Stimulated activated CD4-positive, alpha-beta T cell treated with anti-CD3 and anti-CD28 coated beads, Interleukin-2, amount 100 ng/mL, for 48 hours (primary cell): ENCODE data around the gene VAPB.
"Not testable (repeated sequence)": the region's sequence is repeated elsewhere in the genome, so short reads cannot be mapped to it uniquely, and the experiment has no call there.

Source experiments
- DNase-seq, 2 donors: peaks; one replicate each; pipeline ENCODE4 v3.0.0-alpha.2; 2020

VAPB gene, protein sequence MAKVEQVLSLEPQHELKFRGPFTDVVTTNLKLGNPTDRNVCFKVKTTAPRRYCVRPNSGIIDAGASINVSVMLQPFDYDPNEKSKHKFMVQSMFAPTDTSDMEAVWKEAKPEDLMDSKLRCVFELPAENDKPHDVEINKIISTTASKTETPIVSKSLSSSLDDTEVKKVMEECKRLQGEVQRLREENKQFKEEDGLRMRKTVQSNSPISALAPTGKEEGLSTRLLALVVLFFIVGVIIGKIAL

DNA sequence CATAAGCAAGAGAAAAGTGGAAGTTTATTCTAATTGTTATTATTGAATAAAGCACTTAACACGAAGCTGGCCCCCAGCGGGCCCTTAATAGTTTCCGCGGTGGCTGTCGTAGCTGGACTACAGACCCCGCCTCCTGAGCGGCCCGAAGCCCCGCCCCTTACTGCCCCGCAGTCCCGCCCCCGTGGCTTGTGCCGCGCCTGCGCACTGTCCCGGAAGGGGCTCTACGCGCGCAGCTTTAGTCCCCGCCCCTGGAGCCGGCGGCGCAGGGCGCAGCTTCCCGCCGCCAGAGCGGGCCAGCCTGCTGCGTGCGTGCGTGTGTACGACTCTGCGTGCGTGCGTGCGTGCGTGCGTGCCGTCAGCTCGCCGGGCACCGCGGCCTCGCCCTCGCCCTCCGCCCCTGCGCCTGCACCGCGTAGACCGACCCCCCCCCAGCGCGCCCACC lies at the start of gene VAPB:
TSS of gene VAPB (plus strand) at position 348 of the 442 bp plus-strand sequence. CDS start 231 bp downstream, outside the sequence.
- peak; percentile 98 to 99 for DNase-seq

DNA sequence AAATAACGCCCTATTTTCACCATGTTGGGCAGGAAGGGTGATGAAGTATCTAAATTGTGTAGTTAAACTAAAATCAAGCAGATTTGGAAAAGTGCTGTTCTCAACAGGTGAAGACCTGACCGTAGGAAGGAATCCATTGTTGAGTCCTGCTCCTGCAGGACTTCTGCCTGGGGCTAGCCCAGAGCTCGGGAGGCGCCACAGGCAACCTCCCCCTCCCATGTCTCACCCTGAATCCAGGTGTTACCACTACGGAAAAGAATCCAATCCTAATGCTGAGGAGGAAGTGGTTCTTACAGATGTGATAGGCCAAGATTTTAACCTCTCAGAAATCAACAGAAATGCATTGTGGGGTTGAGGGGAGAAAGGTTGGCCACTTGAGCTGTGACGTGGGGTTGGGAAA lies 49.3 kb upstream of the VAPB start:
- no peak for DNase-seq

DNA sequence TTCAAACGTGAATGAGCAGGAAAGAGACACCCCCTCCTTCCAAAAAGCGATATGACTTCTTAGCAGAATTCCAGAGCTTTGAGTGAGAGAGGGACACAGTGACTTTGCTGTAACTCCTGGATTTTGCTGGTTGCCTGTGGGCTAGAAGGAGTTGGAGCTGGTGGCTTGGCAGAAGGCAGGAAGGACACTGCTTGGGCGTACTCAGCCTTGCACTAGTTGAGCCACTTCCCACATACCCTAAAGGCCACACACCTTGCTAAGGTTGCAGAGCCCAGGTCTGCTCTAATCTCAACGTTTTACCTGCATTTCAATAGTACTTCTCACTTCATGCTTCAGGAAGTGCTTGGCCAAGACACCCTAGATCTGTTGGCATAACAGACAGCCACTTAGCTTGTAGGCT lies 48.9 kb upstream of the VAPB start:
- no peak for DNase-seq

DNA sequence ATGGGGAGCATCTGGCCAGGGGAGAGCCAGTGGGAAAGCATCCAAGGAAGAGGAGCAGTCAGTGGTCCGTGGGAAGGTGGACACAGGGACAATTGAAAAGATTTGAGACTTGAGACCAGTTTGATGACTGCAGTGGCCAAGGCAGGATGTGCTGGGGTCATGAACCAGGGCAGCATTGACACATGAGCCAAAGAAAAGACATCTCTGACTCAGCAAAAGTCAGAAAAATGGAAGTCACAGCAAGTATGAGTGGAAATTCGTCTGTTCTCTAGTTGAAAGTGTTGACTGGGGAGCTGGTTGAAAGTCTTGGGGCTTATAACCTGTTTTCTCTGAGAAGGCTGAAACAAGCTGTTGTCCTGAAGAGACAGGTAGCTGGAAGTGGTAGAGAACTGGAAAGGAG lies 48.2 kb upstream of the VAPB start:
- DNase-seq, result no peak

DNA sequence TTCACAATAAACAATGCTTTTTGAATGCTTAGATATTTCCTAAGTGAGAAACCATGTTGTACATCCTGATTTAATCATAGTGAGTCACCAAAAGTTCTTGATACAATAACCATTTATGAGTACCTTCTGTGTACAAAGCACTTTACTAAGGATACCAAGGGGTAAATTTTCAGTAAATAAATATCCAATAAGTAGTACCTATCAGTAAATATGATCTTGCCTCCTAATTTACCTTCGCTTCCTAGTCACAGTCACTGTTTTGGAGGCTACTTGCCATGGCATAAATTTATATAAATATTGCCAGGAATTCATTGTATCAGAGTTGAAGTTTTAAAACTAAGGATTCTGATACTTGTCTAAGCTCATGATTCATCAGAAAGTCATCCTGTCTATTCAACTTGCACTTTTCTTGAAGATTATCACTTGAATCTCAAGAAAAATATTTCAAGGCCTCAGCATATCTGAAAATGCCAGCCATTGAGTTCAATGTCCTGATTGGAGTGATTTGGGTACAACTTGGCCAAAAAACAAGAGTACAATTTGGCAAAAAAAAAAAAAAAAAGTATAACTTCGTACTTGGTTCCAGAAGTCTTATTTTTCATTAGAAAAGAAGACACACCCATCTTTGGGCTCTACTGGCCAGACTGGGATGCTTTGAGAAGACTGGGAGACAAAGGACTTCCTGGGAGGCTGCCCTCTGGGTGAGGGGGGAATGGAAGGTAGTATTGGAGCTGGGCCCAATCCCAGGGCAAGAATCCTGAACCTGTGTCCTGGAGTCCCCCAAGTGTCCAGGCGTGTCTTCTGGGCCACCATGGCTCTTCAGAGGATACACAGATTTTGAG lies 46.7 kb upstream of the VAPB start:
- no peak for DNase-seq

DNA sequence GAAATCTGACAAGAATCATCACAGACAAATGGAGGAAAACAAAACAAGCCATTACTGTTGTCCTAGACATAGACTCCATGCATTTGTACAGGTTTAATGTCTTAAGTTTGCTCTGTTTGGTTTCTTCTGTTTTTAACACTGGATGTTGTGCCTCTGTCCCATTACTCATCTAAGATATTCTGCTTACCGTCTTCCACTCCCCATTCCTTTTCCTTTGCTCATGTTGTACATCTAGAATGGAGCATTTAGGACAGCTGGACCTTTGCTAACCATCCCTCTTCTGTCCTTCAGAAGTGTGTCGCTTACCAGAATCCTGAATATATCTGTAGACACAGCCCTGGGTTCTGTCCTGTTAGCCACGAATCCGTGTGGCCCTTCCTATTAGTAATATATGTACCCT lies 44.3 kb upstream of the VAPB start:
- DNase-seq, result no peak

DNA sequence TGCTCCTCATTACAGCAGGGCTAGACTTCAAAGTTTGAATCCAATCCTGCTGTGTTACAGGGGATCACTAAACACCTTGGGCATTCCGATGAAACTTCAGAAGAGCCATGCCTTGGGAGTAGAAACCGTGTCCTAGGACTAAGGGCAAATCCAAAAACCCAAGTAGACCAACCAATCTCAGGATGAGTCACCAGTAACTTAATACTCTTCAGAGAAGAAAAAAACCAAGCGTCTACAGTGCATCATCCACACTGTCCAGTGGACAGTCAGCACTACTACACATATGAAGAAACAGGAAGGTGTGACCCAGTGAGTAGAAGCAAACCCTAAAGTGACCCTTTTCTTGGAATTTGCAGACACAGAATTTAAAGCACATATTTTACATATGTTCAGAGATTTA lies 39.5 kb upstream of the VAPB start:
- DNase-seq, result no peak

DNA sequence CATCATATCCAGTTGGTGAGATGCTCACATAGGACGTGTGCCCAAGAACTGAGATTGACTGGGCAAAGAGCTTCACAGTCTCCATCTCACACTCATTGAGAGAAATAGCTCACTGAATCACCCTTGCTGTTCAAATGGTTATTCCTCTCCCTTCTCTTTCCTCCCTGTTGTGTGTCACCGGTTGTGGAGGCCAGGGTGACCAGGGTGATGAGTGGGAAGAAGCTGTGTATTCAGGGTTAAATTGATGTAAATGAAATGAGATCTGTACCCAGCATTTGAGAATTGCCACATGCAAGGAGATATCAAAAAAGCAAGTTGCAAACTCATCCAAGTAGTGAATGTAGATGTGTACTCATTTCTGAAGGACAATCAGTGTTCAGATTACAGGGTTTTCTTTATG lies 36.6 kb upstream of the VAPB start:
- DNase-seq, result peak in 1 of 2 donors; percentile 10

DNA sequence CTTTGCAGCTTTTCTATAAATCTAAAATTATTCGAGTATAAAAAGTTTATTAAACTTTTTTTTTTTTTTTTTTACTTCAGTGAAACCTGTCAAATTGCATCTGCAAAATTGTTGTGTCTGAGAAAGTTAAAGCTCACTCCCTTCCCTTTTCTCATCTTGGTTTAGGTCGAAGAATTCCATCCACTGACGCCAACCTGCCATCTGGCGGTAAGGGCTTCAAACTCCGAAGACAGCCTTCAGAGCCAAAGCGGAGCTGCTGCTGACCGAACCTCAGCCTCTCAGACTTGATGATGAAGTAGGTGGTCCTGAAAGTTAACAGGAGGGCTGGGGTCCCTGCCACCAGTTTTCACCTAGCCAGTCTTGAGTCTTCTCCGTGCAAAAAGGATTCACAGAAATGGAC lies 29.6 kb upstream of the VAPB start:
- DNase-seq, result no peak

DNA sequence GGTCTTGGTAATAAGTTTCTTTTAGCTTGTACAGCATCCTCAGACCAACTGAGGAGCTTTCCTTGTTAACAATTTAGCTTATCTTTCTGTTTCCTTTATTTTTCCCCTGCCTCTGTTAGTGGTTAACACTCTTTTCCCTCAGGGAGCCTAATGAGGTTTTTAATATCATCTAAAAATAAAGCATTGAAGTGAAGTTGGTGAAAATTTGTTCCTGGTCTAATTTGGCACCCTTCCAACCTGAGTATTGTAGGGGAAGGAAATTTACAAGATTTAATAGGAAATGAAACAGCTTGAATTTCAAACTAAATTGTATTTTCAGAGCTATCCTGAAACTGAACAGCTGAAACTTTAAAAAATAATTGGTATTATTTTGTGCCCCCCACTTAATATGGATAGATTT lies 28.1 kb upstream of the VAPB start:
- DNase-seq, result no peak

DNA sequence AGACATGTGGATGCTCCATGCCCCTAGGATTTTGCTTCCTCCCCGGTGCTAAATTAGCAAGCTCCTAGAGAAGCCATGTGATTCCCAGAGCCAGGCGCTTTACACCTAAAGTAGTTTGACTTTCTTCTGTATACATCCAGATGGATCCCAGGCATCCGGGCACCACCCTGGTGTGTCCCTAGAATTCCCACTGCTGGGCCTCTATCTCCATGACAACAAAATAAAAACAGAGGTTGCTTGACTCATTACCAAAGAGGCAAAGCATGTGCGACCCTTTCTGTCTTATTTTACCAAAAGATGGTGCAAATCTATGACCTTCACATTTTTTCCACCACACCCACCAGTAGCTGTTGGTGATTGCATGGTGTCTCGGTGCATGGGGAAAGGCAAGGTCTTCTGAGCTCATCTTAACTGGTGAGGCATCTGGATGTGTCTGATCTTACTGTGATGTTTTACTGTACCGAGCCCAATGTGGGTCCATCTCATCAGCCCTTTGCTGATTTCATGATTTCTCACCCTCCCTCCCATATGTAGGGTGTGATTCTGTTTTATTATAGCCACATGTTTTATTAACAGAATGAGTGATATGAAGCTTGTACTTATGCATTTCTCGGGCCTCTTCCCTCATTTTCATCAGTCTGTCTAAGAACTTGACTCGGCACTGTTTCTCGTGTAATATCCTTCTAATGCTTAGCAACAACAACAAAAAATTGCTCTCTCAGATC lies 27.4 kb upstream of the VAPB start:
- no peak for DNase-seq

DNA sequence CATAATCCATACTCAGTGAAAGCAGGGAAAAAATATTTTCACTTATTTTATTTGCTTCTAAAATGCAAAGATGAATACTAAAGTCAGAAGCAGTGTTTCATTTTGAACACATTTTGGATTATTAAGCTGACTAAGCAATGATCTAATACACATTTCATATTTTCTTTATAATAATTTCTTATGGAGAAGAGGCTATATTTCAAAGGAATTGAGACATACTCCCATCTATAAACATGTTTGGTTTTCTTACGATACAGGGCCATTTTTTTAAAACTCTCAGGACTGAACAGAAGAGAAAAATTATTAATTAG lies 26.9 kb upstream of the VAPB start:
- DNase-seq, result no peak

DNA sequence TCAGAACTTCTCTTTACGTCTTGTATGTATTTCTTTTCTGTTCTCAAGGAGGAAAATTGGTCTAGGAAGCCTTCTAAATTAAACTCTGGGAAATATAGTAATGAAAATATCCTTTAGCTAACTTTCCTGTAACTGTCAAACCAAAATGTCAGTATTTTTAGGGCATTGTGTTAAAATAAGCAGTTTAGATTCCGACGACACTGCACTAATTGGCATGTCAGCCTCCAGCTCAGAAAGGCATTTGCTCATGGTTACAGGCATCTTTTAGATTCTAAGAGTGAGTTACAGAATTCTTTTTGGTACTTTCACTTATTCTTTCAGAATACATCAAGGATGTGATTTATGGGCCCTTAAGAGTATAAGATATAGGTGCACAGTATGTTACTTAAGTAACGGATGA lies 26.1 kb upstream of the VAPB start:
- DNase-seq, result no peak

DNA sequence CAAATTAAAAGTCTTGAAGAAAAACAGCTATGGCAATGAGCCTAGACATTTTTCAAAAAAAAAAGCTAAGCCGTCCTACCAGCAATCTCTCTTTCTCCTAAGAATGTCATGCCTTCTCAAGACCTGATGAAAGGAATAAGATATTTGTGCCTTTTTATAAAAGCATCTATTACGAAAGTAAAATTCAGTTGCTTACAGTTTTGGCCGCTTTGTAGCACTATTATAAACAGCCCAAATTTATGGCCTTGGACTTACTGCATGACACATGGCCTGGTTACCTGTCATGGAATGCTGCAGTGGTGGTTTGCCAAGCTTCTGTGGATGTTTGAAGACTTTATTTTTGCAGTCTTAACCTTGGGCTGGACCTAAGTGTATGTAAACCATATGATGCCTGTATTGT lies 22.2 kb upstream of the VAPB start:
- no peak for DNase-seq

DNA sequence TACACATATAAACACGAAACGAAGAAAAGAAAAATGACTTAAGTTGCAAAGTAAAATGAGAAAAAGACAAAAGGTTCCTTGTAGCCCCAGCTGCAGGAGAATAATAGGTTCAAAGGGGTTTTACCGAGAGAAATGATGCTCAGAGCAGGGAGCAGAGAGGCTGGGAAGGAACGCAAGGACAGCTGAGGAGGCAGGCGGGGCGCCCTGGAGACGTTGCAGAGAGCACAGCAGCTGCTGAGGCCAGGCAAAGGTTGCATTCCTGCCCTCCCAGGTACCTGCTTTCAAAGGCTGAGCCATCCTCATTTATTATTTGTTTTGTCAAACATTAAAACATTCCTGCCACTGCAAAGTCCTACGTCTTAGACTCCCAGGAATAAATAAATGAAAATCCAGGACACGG lies 16.2 kb upstream of the VAPB start:
- no peak for DNase-seq

DNA sequence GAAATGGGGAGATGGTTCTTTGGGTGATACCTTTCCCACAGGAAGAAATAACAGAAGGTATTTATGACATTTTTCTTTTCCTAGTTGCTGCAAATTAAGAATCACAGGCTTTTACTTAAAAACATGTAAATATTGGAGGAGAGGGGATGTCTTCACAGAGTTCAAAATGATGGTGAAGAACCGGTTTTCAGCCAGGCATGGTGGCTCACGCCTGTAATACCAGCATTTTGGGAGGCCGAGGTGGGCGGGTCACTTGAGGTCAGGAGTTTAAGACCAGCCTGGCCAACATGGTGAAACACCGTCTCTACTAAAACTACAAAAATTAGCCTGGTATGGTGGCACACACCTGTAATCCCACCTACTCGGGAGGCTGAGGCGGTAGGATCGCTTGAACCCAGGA lies 15.7 kb upstream of the VAPB start:
- not testable (repeated sequence) for DNase-seq

DNA sequence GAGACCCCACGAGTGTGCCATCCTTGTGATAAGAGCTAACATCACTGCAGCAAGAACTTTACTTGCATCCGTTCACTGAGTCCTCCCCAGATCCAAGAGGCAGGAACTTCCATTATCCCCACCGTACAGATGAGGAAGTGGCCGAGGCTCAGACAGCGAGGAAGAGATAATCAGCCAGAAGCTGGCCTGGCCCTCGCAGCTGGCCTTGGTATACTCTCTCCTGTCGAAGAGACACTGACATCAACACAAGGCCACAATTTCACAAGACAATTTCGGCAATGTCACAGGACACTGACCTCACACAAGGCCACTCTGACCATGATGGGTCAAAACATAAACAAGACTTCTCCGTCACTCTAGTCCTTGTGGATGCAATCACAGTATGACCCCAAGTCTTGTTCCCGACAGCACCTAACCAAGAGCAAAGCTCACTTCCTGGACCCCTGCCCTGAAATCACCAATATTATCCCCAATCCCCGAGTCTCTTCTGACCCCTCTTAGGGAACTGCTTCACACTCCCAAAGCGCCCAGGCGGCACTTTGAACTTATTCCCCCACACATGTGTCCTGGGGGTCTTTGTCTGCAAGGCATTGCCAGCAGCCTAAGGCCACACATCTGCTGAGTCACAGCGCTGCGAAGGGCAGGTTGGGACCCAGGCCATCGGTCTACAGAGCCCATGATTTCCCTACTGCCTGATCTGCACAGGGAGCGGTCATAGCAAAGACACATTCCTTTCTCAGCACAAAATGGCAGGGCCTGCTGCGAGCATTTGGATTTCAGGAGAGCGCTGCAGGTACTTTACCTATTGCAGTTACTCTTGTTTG lies 14.8 kb upstream of the VAPB start:
- no peak for DNase-seq

DNA sequence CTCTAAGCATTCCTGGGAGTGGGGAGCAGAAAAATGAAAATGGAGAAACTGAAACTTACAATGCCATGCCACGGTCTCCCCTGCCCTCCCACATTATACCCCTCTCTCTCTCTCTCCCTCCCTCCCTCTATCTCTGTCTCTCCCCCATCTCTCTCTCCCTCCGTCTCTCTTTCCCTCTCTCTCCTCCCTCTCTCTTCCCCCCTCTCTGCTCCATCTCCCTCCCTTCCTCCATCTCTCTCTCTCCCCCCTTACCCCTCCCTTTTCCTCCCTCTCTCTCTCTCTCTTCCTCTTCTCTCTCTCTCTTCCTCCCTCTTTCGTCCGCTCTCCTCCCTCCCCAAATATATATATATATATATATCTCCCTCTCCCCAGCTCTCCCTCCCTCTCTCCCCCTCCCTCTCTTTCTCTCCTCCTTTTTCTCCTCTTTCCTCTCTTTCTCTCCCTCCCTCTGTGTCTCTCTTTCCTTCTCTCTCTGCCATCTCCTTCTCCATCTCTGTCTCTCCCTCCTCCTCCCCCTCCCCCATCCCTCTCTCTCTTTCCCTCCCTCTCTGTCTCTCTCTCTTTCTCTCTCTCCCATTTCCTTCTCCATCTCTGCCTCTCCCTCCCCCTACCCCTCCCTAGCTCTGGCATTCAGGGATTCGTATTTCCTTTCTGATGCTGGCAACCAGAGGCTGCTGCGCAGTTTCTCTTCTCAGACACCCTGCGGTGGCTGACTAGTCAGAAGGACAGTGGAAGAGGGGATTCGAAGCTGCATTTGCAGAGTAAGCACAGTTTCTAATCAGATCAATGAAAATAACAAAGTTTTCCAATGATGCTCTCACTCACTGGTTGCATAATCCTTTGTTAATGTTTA lies 13.9 kb upstream of the VAPB start:
- DNase-seq, result no peak

DNA sequence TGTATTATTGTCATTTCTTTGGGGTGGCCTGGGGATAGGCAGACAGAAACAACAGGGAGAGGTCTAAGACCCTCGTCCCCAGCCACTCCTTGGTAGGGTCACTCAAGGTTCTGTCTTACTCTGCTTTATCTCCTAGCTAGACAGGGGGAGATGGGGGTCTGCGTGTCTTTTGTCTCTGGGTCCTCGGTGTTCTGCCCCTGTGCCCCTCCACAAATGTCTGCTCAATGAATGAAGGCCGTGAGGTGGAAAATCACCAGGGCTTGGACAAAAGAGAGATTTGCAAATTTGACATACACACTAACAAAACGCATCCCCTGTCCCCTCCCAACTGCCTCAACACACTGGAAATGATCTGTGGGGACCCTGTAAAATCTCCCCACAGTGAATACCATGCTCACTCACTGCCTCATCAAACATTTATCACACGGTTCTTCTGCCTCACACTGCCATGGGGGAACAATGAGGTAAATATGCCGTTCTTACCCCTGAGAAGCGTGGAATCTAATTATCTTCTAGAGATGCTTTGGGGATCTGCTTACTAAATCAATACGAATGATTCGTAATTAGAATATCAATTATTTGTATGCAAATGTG lies 13.2 kb upstream of the VAPB start:
- no peak for DNase-seq

DNA sequence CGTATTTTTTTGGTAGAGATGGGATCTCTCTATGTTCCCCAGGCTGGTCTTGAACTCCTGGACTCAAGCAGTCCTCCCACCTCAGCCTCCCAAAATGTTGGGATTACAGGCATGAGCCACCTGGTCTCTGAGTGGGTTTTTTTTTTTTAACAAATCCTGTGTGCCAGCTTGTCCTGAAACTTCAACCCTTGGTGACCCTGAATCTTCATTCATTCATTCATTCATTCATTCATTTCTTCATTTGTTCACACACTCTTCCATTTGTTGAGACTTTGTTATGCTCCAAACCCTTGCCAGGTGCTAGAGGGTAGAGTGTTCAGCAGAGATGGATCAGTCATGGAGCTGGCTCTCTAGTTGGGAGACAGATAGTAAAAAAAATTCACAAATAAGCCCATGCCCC lies 12.0 kb upstream of the VAPB start:
- DNase-seq, result no peak

DNA sequence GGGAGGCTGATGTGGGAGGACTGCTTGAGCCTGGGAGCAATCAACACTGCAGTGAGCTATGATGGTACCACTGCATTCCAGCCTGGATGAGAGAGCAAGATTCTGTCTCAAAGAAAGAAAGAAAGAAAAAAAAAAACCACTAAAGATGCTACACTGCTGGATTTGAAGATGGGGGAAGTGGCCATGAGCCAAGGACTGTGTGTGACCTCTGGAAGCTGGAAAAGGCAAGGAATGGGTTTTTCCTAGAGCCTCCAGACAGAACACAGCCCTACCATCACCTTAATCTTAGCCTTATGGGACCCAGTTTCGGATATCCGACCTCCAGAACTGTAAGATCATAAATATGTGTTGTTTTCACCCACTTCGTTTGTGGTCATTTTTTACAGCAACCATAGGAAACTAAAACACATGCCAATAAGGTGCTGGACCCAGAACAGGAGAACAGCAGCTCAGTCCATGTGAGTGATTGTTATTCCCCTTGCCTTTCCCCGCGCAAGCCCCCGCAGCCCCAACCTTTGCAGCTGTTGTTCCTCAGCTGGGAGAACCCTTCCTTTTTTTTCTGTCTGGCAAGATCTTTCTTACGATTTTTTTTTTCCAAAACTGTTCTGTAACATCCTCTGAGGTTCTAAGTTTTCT lies 11.1 kb upstream of the VAPB start:
- DNase-seq, result no peak
